Activated naive CD4-positive, alpha-beta T cell treated with anti-CD3 and anti-CD28 coated beads, Interleukin-2, amount 50 U/mL, for 24 hours (primary cell): ENCODE data around the gene SLC17A9.
A peak's percentile ranks its signal among the peaks of the same experiment; 100 is the strongest.

ENCODE experiments used
- H3K27ac Mint-ChIP-seq: one replicate; pipeline ENCODE4 v1.8.0; 2021; ENCODE audit warnings: mild to moderate bottlenecking, mixed read lengths
- H3K27me3 Mint-ChIP-seq: one replicate; pipeline ENCODE4 v1.8.0; 2021; ENCODE audit warnings: mixed read lengths
- H3K36me3 Mint-ChIP-seq: one replicate; pipeline ENCODE4 v1.8.0; 2021; ENCODE audit warnings: mixed read lengths
- H3K4me1 Mint-ChIP-seq: one replicate; pipeline ENCODE4 v1.8.0; 2021; ENCODE audit warnings: mixed read lengths
- H3K4me3 Mint-ChIP-seq: one replicate; pipeline ENCODE4 v1.8.0; 2021; ENCODE audit warnings: mild to moderate bottlenecking, mixed read lengths
- H3K9me3 Mint-ChIP-seq: one replicate; pipeline ENCODE4 v1.8.0; 2021; ENCODE audit warnings: mixed read lengths

Gene SLC17A9

DNA sequence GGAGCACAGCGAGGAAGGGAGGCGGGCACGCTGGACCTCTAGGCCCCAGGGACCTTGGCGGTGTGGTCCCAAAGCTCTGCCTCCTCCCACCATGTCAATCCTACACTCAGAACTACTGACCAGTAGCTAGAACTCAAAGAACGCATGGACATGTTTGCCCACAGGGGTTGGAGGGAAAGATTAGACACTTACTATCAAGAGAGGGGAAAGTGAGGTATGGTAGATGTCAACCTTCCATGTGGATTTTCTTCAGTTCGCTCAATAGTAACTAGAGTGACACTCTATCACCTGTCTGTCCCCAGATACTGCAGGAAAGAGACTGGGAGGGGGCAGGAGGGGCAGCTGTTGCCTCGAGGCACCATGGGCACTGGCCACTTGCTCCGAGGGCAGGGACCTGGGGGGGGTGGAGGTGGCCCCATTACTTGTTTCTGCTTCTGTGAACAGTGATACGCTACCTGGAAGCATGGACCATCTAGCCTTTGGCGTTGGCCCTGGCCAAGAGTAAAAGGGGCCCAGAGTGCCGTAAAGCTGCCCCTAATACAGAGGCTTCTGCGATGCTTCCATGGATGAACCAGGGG lies 25.3 kb upstream of the SLC17A9 start:
- no peaks in the 10 kb centered on the region for H3K9me3 Mint-ChIP-seq
- peaks cover 65% of the 10 kb centered on the region for H3K4me1 Mint-ChIP-seq
- peak overlapping the region; percentile 25 for H3K27ac Mint-ChIP-seq
- peak overlapping the region; percentile 92 for H3K4me3 Mint-ChIP-seq
- no peaks in the 10 kb centered on the region for H3K36me3 Mint-ChIP-seq
- H3K27me3 Mint-ChIP-seq, result no peaks in the 10 kb centered on the region

DNA sequence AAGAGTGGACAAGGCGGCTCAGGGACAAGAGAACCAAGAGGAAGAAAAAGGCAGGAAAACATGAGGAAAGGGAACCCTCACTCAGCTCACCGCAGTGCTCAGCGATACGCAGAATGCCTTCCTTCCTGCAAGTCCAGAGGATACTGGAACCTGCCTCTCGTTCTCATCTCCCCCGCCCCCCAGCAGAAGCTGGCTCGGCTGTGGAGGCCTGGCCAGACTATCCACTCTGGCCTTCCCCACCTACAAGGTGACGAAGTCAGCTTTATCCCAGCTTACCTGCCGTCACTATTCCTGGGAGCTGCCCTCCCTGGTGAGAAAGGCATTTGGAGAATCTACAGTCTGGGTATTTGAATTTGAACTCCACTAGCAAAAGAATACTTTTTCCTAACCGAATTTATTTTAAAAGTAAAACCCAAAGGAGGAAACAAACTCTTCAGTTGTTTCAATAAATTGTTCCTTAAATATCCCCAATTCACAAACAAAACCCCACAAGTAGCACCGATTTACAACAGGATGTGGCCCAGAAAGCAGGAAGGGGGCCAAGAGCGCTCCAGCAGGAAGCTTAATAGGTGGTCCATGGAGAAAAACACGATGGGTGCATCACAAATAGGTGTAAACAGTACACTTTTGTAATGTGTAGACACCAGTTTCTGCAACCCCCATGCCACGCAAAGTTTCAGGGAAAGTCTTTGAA lies 24.1 kb upstream of the SLC17A9 start:
- peak overlapping the region; percentile 92 for H3K4me3 Mint-ChIP-seq
- no peaks in the 10 kb centered on the region for H3K36me3 Mint-ChIP-seq
- H3K9me3 Mint-ChIP-seq, result no peaks in the 10 kb centered on the region
- no peaks in the 10 kb centered on the region for H3K27me3 Mint-ChIP-seq
- peak overlapping the region; percentile 64 for H3K27ac Mint-ChIP-seq
- peaks cover 56% of the 10 kb centered on the region for H3K4me1 Mint-ChIP-seq

DNA sequence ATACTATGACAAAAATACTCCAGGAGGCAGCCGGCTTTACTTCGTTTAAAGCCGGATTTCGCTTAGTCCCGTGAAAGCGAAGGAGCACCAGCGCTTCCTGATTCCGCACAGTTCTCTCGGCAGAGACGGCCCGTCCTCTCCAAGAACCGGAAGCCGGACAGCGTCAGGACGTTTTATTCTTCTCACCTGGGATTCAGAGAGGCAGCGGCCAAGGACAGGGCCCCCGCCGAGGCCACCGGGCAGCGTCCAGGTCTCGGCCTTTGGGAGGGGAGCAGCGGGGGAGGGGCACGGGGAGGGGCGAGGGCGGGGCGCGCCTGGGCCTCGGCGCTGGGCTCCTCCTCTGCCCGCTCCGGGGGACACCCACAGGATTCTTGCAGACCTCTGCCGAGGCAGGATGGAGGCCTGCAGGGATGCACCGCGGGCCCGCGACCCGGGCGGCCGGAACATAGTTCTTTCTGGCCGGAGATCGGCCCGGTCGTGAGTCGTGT lies 23.4 kb upstream of the SLC17A9 start:
- H3K4me3 Mint-ChIP-seq, result peak overlapping the region; percentile 92

DNA sequence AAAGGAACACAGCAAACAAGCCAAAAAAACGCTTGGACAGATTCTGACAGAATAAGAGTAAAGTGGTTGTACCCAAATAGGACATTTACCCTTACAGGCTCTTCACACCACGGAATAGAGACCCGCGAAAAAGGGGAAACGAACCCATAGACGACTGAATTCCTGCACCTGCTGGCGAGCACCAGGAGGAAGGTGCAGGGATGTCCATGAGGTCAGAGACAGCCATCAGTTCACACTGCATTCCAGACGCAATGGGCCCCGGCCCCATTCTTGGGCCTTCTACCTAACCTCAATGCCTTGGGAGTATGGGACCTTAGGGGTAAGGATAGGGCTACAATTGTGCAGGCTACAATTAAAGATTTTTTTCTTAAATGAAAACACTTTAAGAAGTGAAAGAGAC lies 21.0 kb upstream of the SLC17A9 start:
- no peak overlapping the region for H3K27ac Mint-ChIP-seq
- peaks cover 41% of the 10 kb centered on the region for H3K4me1 Mint-ChIP-seq
- no peaks in the 10 kb centered on the region for H3K9me3 Mint-ChIP-seq
- H3K27me3 Mint-ChIP-seq, result no peaks in the 10 kb centered on the region
- H3K4me3 Mint-ChIP-seq, result no peak overlapping the region
- no peaks in the 10 kb centered on the region for H3K36me3 Mint-ChIP-seq

More for the DNA sequence above, 23.4 kb upstream of the SLC17A9 start:
- H3K27ac Mint-ChIP-seq, result peak overlapping the region; percentile 64
- peaks cover 49% of the 10 kb centered on the region for H3K4me1 Mint-ChIP-seq
- H3K27me3 Mint-ChIP-seq, result no peaks in the 10 kb centered on the region
- no peaks in the 10 kb centered on the region for H3K36me3 Mint-ChIP-seq
- H3K9me3 Mint-ChIP-seq, result no peaks in the 10 kb centered on the region

DNA sequence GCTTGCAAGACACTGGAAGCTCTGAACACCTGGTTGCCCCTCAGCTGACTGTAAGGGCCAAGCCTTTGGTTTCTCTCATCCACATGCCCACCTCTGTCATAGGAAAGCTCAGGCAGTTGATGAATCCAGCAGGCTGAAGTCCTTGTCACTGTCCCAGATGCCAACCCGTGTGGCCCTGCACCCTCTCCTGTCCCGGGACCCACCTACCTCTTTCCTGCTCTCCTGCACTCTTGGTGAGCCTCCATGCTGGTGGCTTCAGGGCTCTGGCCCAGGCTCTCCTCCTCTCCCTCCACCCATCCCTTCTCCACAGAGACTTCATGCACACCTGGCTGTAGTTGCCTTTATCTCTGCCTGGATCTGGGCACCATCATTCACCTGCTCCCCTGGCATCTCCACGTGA lies 18.5 kb upstream of the SLC17A9 start:
- Mint-ChIP-seq H3K9me3 (no peaks in the 10 kb centered on the region), H3K36me3 (no peaks in the 10 kb centered on the region), H3K4me1 (peaks cover 31% of the 10 kb centered on the region), H3K4me3 (no peak overlapping the region), H3K27ac (no peak overlapping the region), H3K27me3 (no peaks in the 10 kb centered on the region)

DNA sequence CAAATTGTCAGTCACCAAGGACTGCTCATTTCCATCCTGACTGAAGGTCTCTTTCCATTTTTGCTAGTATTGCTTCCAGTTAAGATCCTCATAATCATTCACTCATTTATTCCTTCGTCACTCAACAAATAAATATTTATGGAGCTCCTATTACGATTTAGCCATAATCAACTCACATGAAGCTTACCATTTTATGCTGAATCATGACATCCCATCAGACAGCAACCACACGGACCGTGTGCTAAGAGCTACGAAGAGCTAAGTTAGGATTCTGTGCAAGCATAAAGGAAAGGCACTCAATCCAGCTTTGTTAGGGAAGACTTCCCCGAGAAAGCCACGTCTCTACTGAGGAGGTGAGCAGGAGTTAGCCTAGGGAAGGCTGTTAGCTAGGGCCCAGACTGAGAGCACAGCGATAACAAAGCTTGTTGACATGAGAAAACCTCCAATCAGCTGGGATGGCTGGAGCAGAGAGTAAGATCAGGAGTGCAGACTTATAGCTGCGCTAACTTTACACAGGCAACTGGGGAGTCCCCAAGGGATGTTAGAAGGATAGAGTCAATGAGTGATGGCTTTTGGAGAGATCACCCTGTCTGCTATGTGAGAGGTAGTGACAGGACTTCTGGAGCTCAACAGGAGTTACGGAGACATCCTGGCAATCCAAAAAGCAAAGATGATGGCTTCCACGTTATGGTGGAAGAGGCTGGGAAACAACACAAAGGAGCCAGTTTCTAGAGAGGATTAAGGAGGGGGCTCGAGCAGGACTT lies 17.1 kb upstream of the SLC17A9 start:
- H3K4me1 Mint-ChIP-seq, result peaks cover 32% of the 10 kb centered on the region
- no peak overlapping the region for H3K4me3 Mint-ChIP-seq
- peaks cover 2% of the 10 kb centered on the region for H3K36me3 Mint-ChIP-seq
- no peaks in the 10 kb centered on the region for H3K27me3 Mint-ChIP-seq
- H3K27ac Mint-ChIP-seq, result no peak overlapping the region
- H3K9me3 Mint-ChIP-seq, result no peaks in the 10 kb centered on the region

DNA sequence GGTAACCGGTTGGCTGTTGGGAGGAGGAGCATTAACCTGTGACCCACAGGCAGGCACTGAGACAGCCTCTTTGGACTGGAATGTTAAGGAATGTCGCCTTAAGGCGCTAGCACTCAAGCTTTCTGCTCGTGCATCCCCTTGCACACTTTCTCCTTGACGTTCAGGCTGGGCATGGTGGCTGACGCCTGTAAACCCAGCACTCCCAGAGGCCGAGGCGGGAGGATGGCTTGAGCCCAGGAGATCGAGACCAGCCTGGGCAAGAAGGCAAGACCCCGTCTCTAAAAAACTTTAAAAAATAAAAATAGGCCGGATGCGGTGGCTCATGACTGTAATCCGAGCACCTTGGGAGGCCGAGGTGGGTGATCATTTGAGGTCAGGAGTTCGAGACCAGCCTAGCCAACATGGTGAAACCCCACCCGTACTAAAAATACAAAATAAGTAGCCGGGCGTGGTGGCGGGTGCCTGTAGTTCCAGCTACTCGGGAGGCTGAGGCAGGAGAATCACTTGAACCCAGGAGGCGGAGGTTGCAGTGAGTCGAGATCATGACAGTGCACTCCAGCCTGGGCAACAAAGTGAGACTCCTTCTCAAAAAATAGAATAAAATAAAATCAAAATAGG lies 16.4 kb upstream of the SLC17A9 start:
- Mint-ChIP-seq H3K4me3 (no peak overlapping the region), H3K9me3 (no peaks in the 10 kb centered on the region), H3K27ac (no peak overlapping the region), H3K27me3 (no peaks in the 10 kb centered on the region), H3K36me3 (peaks cover 2% of the 10 kb centered on the region), H3K4me1 (peaks cover 32% of the 10 kb centered on the region)

DNA sequence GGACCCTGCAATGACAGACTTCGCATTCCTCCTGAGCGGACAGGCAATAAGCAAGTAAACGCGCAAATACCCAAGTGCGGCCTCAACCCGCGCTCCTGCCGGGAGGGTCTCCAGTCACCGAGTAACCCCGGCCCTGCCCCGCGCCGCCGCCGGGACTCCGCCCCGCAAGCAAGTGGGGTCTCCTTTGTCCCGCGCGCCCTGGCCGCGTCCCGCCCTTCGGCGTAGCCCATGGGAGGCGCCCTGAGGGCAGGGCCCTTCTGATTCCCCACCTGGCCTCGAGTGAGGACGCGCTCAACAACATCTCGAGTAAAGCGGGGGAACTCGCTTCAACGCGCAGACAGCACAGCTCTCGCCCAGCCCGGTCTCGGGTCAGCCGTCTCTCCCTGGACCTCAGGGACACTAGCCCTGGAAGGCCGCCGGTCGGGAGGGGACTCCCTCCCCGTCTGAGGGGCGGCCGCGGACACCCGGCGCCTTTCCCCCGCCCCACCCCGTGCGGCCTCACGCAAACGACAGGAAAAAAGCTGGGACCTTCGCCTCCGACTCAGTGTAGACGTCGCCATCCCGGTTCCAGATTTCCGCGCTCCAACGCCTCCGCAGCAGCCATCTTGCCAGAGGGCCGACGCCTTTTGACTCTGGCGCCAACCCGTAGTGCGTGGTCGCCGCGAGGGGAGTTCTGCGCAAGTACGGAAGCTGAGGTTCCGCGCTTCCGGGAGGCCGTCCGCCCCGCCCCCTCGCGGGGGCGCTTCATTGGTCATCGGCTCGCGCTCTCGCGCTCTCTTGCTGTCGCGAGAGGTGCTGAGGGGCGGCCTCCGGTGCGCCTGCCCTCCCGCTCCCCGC lies 15.0 kb upstream of the SLC17A9 start:
- H3K4me1 Mint-ChIP-seq, result peaks cover 39% of the 10 kb centered on the region
- no peak overlapping the region for H3K4me3 Mint-ChIP-seq
- no peaks in the 10 kb centered on the region for H3K27me3 Mint-ChIP-seq
- H3K27ac Mint-ChIP-seq, result peak overlapping the region; percentile 97
- peaks cover 2% of the 10 kb centered on the region for H3K36me3 Mint-ChIP-seq
- H3K9me3 Mint-ChIP-seq, result no peaks in the 10 kb centered on the region

DNA sequence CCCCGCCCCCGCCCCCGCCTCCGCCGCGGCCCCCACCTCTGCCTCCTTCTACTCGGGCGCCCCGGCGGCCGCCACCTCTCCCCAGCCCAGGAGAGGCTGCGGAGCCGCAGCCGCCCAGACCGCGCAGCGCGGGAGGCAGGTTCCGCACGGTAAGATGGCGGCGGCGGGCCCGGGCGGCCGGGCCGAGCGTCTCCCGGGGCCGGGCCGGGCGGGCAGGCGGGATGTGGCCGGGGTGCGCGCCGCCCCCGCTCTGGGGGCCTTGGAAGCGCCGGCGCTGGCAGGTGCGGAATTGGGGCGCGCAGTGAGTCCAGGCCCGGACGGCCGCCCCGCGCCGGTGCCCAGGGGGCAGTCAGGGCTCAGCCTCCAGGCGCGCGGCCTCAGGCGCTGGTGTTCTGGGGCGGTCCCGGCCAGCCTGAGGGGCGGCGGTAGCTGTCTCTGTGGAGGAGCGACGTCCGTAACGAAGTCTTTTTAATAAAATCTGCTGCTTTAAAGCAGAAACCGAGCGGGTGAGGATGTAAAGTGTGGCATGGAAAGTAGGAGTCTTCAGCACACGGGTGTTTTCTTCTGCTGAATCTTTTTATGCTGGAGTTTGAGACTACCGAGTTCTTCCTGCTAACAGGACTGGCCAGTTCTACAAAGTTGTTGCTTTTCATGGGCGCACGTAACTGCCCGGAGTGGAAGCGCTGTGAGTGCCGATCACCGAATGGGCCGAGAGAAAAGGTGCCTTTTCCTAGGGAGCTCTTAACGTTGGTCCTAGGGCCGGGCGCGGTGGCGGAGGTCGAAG lies 14.2 kb upstream of the SLC17A9 start, which contains the start of gene GID8:
TSS of gene GID8 (plus strand) at position 43 of the 784 bp plus-strand sequence. CDS start 3,356 bp downstream, outside the sequence.
- H3K4me3 Mint-ChIP-seq, result peak within 1 kb of the TSS; percentile 98
- H3K27me3 Mint-ChIP-seq, result no peaks in the 10 kb centered on the region
- no peaks in the 10 kb centered on the region for H3K9me3 Mint-ChIP-seq
- H3K27ac Mint-ChIP-seq, result peak within 1 kb of the TSS; percentile 99
- H3K4me1 Mint-ChIP-seq, result peaks cover 44% of the 10 kb centered on the region
- peaks cover 2% of the 10 kb centered on the region for H3K36me3 Mint-ChIP-seq

DNA sequence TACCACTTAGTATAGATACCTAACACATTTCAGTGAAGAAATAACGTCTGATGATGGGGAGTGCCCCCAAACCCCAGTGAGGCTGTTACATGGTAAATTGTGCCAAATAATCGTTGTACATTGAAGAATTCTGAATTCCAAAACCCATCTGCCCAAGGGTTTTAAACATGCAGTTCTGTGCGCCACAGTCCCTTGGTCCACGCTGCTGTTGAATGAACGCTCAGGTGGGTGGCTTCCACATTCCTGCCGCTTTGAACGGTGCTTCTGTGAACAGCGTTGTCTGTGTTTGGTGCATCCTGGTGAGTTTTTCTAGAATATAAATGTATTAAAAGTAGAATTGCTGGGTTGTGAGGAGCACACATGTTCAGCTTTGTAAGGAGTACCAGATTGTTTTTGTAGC lies 11.6 kb upstream of the SLC17A9 start:
- H3K9me3 Mint-ChIP-seq, result no peaks in the 10 kb centered on the region
- H3K27me3 Mint-ChIP-seq, result no peaks in the 10 kb centered on the region
- H3K4me3 Mint-ChIP-seq, result no peak overlapping the region
- no peak overlapping the region for H3K27ac Mint-ChIP-seq
- peaks cover 3% of the 10 kb centered on the region for H3K36me3 Mint-ChIP-seq
- H3K4me1 Mint-ChIP-seq, result peaks cover 47% of the 10 kb centered on the region

DNA sequence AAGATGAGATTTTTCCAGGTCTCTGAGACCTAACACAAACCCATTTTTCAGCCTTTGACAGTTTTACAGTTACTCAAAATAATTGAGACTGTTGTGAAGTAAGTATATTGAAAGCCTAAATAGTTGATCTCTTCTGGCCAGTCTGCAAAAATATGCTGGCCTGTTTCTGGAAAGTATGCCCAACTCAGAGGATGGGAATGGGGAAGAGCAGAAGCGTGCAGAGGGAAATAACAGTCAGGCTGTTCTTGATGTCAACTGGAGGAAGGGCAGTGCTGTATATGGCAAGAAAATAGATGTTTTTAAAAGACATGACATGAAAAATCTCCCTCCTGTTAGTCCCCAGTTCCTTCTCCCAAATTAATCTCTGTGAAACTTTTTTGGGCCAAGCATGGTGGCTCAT lies 10.7 kb upstream of the SLC17A9 start:
- H3K4me1 Mint-ChIP-seq, result peaks cover 46% of the 10 kb centered on the region
- no peaks in the 10 kb centered on the region for H3K27me3 Mint-ChIP-seq
- no peak overlapping the region for H3K4me3 Mint-ChIP-seq
- H3K36me3 Mint-ChIP-seq, result peaks cover 5% of the 10 kb centered on the region
- peak overlapping the region; percentile 9 for H3K27ac Mint-ChIP-seq
- H3K9me3 Mint-ChIP-seq, result no peaks in the 10 kb centered on the region

DNA sequence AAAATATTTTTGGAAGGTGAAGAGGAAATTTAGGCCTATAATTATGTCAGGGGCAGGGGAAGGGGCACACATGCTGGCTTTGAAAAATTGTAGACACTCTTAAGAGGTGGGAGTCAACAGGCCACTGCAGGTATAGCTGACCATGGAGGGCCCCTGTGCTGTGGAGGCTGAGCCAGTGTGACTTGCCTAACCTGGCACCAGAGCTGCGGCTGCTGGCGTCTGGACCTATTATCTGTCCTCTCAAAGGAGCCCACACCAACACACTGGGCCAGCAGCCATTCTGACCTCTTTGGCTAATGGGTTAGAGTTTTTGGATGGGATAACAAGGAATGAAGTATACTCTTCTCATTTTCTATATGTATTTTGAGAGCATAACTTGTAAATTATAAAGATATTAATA lies 10.1 kb upstream of the SLC17A9 start:
- no peaks in the 10 kb centered on the region for H3K27me3 Mint-ChIP-seq
- H3K4me1 Mint-ChIP-seq, result peaks cover 48% of the 10 kb centered on the region
- peaks cover 5% of the 10 kb centered on the region for H3K36me3 Mint-ChIP-seq
- no peak overlapping the region for H3K27ac Mint-ChIP-seq
- H3K4me3 Mint-ChIP-seq, result no peak overlapping the region
- no peaks in the 10 kb centered on the region for H3K9me3 Mint-ChIP-seq

DNA sequence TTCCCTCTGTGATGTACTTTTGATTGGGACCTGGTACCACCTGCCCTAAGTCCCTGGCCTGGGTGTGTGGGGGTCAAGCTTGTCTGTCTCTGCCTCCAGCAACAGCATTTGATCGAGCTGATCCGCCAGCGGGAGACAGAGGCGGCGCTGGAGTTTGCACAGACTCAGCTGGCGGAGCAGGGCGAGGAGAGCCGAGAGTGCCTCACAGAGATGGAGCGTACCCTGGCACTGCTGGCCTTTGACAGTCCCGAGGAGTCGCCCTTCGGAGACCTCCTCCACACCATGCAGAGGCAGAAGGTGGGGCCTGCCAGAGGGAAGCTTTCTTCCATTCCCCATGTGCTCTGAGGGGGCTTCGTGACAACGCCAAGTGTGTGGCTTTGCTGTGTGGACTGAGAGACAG lies 9.1 kb upstream of the SLC17A9 start:
- no peaks in the 10 kb centered on the region for H3K9me3 Mint-ChIP-seq
- peaks cover 49% of the 10 kb centered on the region for H3K4me1 Mint-ChIP-seq
- H3K4me3 Mint-ChIP-seq, result no peak overlapping the region
- H3K27me3 Mint-ChIP-seq, result no peaks in the 10 kb centered on the region
- H3K36me3 Mint-ChIP-seq, result peaks cover 5% of the 10 kb centered on the region
- H3K27ac Mint-ChIP-seq, result no peak overlapping the region

DNA sequence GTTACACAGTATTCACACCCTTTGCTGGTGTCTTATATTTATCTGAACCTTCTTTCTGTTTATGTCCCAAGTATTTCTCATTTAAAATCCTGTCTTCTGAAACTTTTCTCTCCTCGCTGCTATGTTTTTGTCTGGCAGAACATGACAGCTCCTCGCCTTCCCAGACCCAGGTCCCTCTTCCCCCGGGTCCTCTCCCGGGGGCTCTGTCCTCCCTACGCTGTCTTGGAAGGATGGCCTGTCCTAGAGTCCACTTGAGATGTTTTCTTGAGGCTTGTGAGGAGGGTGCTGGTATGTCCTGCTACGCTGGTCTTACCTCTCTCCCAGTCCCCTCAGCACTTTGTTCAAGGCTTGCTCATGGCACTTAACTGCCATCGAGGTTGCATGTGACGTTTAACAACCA lies 8.3 kb upstream of the SLC17A9 start:
- Mint-ChIP-seq H3K36me3 (peaks cover 8% of the 10 kb centered on the region), H3K27me3 (no peaks in the 10 kb centered on the region), H3K27ac (peak overlapping the region; percentile 14), H3K4me1 (peaks cover 42% of the 10 kb centered on the region), H3K4me3 (no peak overlapping the region), H3K9me3 (no peaks in the 10 kb centered on the region)
